ENCODE results near the gene SLC1A2. TPM values are rescaled to one million over a fixed set of nuclear protein-coding genes. Genes with fewer than 3 reads are reported as not detected.

Gene SLC1A2
- total and polyA plus RNA-seq, 2 donors (not counting 1 experiment from before 2014, with no cell fraction given): 1.2 to 7.6 TPM

GRCh38 chr11:35304386-35304775 is 115.0 kb downstream of the SLC1A2 start:
- no peak overlapping the region for H2AFZ ChIP-seq (ENCODE audit: low read length)
- peak overlapping the region; percentile 93 for H3K27ac ChIP-seq (ENCODE audit: insufficient read depth, low read length)
- no peak overlapping the region for H3K4me3 ChIP-seq (replicated peaks in 1 of 4; ENCODE audit: control extremely low read depth in 1 of 4, insufficient read depth in 1 of 4, low read depth in 3 of 4, low read length in 4 of 4)
- H3K4me2 ChIP-seq (ENCODE audit: extremely low read depth, insufficient read depth, low read length): no peak overlapping the region
- no peaks in the 10 kb centered on the region for H4K20me1 ChIP-seq (ENCODE audit: control insufficient read depth, extremely low read depth, insufficient read depth, low read length)
- peaks cover 17% of the 10 kb centered on the region for H3K4me1 ChIP-seq (ENCODE audit: control insufficient read depth, extremely low read depth, insufficient read depth, low read length)
- no peak overlapping the region for H3K9ac ChIP-seq (ENCODE audit: insufficient read depth, low read length)
- no peak for TF ChIP-seq EZH2 (IDR thresholded peaks at IDR 0.05; ENCODE audit: low read length, missing control alignments)
- TF ChIP-seq CTCF (conservative IDR thresholded peaks at IDR 0.05 in 1 of 2, IDR thresholded peaks at IDR 0.05 in 1 of 2; ENCODE audit: low read depth in 1 of 2, low read length in 2 of 2): no peak
- peak; percentile 72 to 74 for DNase-seq (ENCODE audit: low read depth in 2 of 2)
- no peaks in the 10 kb centered on the region for H3K27me3 ChIP-seq (ENCODE audit: control insufficient read depth, insufficient read depth, low read length)
- no peaks in the 10 kb centered on the region for H3K79me2 ChIP-seq (ENCODE audit: control insufficient read depth, insufficient read depth, low read length)
- no peaks in the 10 kb centered on the region for H3K36me3 ChIP-seq (ENCODE audit: control insufficient read depth, insufficient read depth, low read length)
- H3K9me3 ChIP-seq (ENCODE audit: control insufficient read depth, insufficient read depth, low read depth, low read length): no peaks in the 10 kb centered on the region

DNA sequence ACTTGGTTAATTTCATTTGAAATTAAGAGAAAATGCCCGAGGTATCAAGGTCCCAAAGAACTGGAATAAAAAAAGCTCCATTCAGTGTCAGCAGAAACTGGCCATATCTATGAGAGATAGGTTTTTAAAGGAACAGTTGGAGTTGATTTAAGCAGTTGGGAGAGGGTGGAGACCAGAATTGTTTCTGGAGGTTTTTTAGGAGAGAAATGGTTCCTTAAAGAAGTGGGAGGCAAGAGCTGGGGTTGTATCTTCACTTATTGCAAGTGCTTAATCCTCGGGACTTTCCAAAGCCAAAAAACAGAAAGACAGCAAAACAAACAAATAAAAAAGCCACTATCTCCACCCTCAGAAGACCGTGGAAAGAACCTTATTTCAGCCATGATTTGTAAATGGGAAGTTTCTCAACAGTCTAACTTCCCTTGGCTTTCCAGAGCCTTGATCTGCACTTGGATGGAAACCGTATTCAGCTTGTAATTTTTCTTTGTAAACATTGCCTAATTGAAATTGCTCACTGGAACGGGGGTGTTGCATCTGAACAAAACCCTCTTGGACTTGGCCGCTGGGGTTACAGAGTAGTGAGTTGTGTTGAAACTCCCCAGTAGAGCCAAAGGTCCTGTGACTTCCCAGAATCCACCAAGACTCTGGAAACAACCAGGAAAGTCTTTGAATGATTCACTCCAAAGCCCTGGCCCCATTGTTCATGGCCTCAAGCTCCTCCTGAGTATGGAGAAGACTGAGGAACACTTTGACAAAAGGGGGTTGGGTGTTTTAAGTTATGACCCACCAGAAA is 115.6 kb downstream of the SLC1A2 start:
- H3K9me3 ChIP-seq (ENCODE audit: control insufficient read depth, insufficient read depth, low read depth, low read length): no peaks in the 10 kb centered on the region

DNA sequence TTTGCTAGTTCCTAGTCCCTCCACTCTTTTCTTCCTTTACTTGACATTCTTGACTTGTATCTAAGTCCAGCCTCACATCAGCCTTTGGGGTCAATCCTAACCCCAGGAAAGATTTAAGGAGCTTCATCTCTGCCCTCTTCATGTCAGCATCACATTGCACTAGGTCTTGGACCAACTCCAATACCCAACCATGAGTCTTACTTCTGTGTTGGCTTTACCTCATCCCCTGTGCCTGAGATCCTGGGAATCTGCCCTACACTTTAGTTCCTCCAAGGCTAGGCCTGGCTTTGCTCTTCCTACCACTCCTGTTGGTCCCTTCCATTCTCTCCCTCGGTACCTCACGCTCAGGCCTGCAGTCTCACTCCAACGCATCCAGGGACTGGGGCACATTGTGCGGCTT is 117.0 kb downstream of the SLC1A2 start:
- Histone ChIP-seq H3K27ac (ENCODE audit: insufficient read depth, low read length) (no peak overlapping the region), H3K4me2 (ENCODE audit: extremely low read depth, insufficient read depth, low read length) (no peak overlapping the region), H3K27me3 (ENCODE audit: control insufficient read depth, insufficient read depth, low read length) (no peaks in the 10 kb centered on the region), H3K79me2 (ENCODE audit: control insufficient read depth, insufficient read depth, low read length) (no peaks in the 10 kb centered on the region), H3K9ac (ENCODE audit: insufficient read depth, low read length) (no peak overlapping the region), H3K36me3 (ENCODE audit: control insufficient read depth, insufficient read depth, low read length) (no peaks in the 10 kb centered on the region), H3K9me3 (ENCODE audit: control insufficient read depth, insufficient read depth, low read depth, low read length) (no peaks in the 10 kb centered on the region), H2AFZ (ENCODE audit: low read length) (no peak overlapping the region), H3K4me3 (replicated peaks in 1 of 4; ENCODE audit: control extremely low read depth in 1 of 4, insufficient read depth in 1 of 4, low read depth in 3 of 4, low read length in 4 of 4) (no peak overlapping the region), H4K20me1 (ENCODE audit: control insufficient read depth, extremely low read depth, insufficient read depth, low read length) (no peaks in the 10 kb centered on the region), H3K4me1 (ENCODE audit: control insufficient read depth, extremely low read depth, insufficient read depth, low read length) (peaks cover 19% of the 10 kb centered on the region)
- DNase-seq (ENCODE audit: low read depth in 2 of 2): peak in 1 of 2 donors; percentile 19
- TF ChIP-seq EZH2 (IDR thresholded peaks at IDR 0.05; ENCODE audit: low read length, missing control alignments) (no peak), CTCF (conservative IDR thresholded peaks at IDR 0.05 in 1 of 2, IDR thresholded peaks at IDR 0.05 in 1 of 2; ENCODE audit: low read depth in 1 of 2, low read length in 2 of 2) (no peak)

More for the DNA sequence above, 115.6 kb downstream of the SLC1A2 start:
- Histone ChIP-seq H3K4me3 (replicated peaks in 1 of 4; ENCODE audit: control extremely low read depth in 1 of 4, insufficient read depth in 1 of 4, low read depth in 3 of 4, low read length in 4 of 4) (no peak overlapping the region), H3K4me1 (ENCODE audit: control insufficient read depth, extremely low read depth, insufficient read depth, low read length) (peaks cover 17% of the 10 kb centered on the region), H3K79me2 (ENCODE audit: control insufficient read depth, insufficient read depth, low read length) (no peaks in the 10 kb centered on the region), H3K4me2 (ENCODE audit: extremely low read depth, insufficient read depth, low read length) (no peak overlapping the region), H3K27me3 (ENCODE audit: control insufficient read depth, insufficient read depth, low read length) (no peaks in the 10 kb centered on the region), H4K20me1 (ENCODE audit: control insufficient read depth, extremely low read depth, insufficient read depth, low read length) (no peaks in the 10 kb centered on the region), H3K27ac (ENCODE audit: insufficient read depth, low read length) (peak overlapping the region; percentile 93), H3K9ac (ENCODE audit: insufficient read depth, low read length) (no peak overlapping the region), H3K36me3 (ENCODE audit: control insufficient read depth, insufficient read depth, low read length) (no peaks in the 10 kb centered on the region), H2AFZ (ENCODE audit: low read length) (no peak overlapping the region)
- TF ChIP-seq EZH2 (IDR thresholded peaks at IDR 0.05; ENCODE audit: low read length, missing control alignments) (no peak), CTCF (conservative IDR thresholded peaks at IDR 0.05 in 1 of 2, IDR thresholded peaks at IDR 0.05 in 1 of 2; ENCODE audit: low read depth in 1 of 2, low read length in 2 of 2) (no peak)
- peak; percentile 59 to 98 for DNase-seq (ENCODE audit: low read depth in 2 of 2)
